RKO (cell line): ENCODE results near the gene KIRREL3.

Source experiments
- DNase-seq: peaks from one replicate; pipeline ENCODE4 v3.0.0-alpha.2; 2016; ENCODE audit warnings: low spot score

KIRREL3 gene

GRCh38 chr11:126437731-126438130, 562.8 kb downstream of the KIRREL3 start:
- DNase-seq, result no peak

DNA sequence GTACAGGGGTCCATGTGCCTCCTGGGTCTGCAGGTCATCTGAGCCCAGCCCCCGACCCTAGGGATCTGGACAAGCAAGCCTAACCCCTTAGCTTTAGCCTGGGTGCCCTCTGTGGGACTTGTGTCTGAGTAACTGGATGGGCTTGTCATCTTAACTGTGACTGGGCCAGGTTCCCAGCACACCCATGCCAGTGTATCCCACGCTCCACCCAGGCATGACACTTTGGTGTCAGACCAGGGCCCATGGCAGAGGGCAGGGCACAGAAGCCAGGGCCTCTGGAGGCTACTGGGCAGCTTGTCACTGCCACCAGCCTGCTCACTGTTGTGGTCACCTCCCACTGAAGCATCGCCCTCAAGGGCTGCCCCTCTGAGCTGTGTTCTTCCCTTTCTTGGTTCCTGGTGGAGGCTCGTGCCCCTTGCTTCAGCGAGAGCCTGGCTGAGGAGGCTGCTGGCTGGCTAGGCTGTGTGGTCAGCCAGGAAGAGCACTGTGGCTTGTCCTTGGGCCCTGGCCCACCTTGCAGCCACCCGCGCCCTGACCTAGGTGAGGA, 564.3 kb downstream of the KIRREL3 start:
- no peak for DNase-seq

GRCh38 chr11:126434950-126435335, 565.6 kb downstream of the KIRREL3 start:
- DNase-seq, result no peak

DNA sequence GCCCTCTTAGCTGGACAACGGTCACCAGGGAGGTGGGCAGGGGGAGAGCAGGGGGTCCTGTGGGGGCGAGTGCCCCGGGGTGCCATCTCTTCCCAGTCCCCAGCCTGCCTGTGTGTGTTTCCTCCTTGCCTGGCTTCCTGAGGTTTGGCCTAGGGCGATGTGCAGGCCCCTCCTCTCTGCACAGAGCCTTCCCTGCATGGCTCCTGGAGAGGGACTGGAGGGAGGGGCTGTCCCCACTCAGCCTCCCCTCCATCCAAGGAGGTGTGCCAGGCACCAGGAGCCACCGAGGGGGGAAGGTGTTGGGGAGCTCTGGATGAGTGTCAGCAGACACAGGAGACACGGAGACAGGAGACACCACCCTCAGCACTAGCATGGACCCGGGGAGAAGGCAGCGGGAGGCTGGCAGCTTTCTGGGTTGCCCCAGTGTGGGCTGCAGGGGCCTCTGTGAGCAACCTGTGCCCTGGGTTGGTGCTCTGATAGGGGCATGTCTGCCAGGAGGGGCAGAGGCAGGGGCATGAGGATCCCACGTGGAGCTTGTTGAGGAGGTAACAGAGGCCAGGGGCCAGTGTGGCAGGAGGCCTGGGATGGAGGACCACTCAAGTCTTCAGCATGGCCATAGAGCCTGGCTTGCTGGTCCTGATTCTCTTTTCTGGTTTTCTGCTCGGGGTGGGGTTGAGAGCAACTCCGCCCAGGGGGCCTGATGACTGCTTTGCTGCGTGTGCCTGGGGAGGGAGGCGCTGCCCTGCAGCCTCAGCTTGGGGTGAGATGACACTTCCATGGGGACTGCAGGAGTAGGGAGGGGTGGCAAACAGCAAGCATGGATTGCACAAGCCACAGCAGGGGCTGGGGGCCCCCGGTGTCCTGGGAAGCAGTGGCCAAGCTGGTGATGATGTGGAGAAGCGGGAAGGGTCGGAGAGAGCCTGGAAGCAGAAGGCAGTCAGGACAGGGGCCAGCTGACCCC, 566.3 kb downstream of the KIRREL3 start:
- DNase-seq, result no peak

- no peak for DNase-seq
Observed at GRCh38 chr11:126433244-126433846, 567.2 kb downstream of the KIRREL3 start.

GRCh38 chr11:126432525-126432924, 568.0 kb downstream of the KIRREL3 start:
- no peak for DNase-seq

GRCh38 chr11:126432065-126432461, 568.5 kb downstream of the KIRREL3 start:
- DNase-seq, result no peak

DNA sequence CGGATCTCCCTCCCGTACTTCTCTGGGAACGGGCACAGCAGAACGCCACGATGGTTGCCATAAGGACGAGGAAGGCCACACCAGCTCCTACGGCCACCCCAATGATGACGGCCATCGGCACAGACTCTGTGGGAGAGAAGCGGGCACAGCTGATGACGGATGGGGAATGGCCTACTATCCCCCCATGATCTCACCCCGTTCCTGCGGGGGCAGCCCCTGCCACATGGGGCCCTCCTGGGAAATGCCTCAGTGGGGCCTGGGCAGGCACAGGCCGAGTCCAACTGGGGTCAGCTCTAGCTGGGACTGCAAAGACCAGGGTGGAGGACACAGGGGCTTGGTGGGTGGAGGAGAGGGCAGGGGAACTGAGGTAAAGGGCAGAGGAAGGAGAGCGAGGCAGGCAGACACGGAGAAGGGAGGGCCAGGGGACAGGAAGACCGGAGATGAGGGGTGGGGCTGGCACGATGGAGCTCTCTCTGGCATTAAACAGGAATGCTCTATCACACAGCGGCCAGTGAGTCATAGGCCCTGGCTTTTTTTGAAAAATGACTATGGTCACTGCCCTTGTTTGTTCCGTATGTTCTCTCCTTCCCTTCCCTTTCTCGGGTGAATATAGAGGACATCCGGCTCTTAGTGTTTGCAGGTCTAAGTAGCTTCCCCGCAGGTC, 569.0 kb downstream of the KIRREL3 start:
- DNase-seq, result peak; percentile 18

- no peak for DNase-seq
Observed at GRCh38 chr11:126430581-126431335, 569.8 kb downstream of the KIRREL3 start.

GRCh38 chr11:126426820-126427749, 573.5 kb downstream of the KIRREL3 start:
- no peak for DNase-seq

GRCh38 chr11:126426106-126426505, 574.5 kb downstream of the KIRREL3 start:
- DNase-seq, result no peak

- DNase-seq, result no peak
Observed at GRCh38 chr11:126424471-126425039, 576.0 kb downstream of the KIRREL3 start.

DNA sequence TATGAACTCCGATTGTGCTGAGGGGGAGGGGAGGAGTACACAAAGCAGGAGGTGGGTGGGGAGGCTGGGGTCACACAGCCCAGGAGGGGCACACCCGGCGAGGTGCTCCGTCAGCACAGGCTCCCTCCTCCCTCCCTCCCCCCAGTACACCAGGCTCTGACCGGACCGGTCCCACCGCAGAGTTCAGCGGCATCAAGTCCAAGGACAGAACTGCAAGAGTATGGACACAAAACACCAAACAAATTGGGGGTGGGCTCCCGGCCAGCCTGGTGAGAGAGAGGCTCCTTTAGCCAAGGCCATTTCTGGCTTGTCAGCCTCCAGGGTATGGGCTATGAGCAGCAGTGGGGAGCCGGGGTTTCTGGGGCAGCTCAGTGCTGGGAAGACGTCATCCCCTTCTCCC, 576.8 kb downstream of the KIRREL3 start:
- no peak for DNase-seq

DNA sequence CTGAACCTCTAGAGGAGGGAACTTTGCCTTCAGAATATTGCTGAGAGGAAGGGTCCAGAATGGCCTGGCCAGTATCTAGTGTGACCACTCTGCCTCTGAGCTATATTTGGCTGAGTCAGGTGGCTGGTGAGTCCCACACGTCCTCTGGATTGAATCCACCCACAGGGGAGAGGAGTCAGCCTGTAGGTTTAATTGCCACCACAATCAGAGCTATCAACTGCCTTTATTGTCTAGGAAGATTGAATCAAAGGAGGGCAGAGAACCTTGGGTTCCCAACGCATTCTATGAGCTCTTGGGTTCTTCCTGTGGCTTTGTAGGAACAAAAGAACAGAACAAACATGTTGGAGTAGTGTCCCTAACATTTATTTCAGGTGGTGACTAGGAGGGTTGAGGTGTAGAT, 577.4 kb downstream of the KIRREL3 start:
- DNase-seq, result no peak

- no peak for DNase-seq
Observed at GRCh38 chr11:126422446-126422845, 578.1 kb downstream of the KIRREL3 start.

- DNase-seq, result no peak
Observed at GRCh38 chr11:126421271-126421671, 579.3 kb downstream of the KIRREL3 start.

GRCh38 chr11:126420698-126421256, 579.8 kb downstream of the KIRREL3 start:
- DNase-seq, result no peak

DNA sequence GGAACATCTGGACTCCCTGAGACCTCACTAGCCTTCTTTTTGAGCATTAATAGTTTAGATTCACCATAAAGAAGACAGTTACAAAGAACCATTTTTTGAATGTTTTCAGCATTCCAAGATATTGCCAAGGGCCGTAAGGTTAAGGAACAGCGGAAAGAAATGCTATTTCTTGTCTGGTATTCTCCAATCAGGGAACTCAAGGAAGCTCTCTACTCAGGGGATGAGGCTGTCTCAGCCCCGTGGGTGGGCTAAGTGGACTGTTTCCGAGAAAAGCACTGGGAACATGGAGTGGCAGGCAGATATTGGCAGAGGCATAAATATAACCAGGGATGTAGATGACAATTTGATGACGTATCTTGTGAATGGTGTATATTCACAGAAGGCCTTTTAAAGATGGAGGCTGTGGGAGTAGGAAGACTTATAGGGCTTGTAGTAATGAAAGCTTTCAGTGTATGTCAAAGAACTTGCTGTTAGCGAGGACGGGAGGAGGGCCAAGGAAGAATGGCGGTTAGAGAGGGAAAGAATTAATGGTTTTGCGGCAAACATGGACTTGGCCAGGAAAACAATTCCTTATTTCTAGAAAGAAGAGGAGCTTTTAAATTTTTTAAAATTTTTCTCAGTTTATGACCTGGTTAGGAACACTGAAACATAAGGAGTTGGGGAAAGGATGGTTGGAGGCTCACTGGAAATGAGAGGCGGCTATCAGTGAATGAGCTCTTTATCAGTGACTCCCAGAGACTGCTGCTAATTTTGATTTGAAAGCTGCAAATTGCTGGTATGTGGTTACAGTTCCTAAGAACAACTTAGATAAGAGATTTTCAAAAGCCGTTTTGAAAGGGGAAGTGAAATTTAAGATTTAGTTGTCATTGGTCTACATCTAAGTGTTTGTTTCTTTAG, 580.5 kb downstream of the KIRREL3 start:
- DNase-seq, result no peak

GRCh38 chr11:126418887-126419286, 581.7 kb downstream of the KIRREL3 start:
- DNase-seq, result no peak
